Tongue (tissue), 2 donors: ENCODE results near the gene SRSF11. TPM values are rescaled to one million over a fixed set of nuclear protein-coding genes. Genes with fewer than 3 reads are reported as not detected.

Experiments
- small RNA-seq: library from RNA; depleted of rRNA; stranded (forward); fragments of <200 nt; gene quantifications from one replicate; pipeline ENCODE3, GENCODE V24; 2014; ENCODE audit warnings: low replicate concordance
- total RNA-seq: library from RNA; depleted of rRNA; stranded (reverse); fragments of >200 nt; gene quantifications from one replicate; pipeline ENCODE4 v1.2.3, GENCODE V29; 2014

The SRSF11 gene
- total RNA-seq, 1 donor from 2014 or later, result 165 TPM

Small RNA genes within 50 kb of the gene (small RNA-seq; reads per million reads assigned to genes)
- gene RN7SL242P, result not detected

Other genes with a start within 250 kb of the SRSF11 start
- 26.0 TPM for gene LRRC40, start 15.8 kb upstream of the SRSF11 start, total RNA-seq
- 36.9 TPM for gene ANKRD13C, start 133.3 kb downstream of the SRSF11 start, total RNA-seq
- 1.0 TPM for gene CTH, start 189.9 kb downstream of the SRSF11 start, total RNA-seq